ENCODE measurements around the gene CORT. TPM values are rescaled to one million over a fixed set of nuclear protein-coding genes. Genes with fewer than 3 reads are reported as not detected.

The CORT gene
- total and polyA plus RNA-seq, 10 of the 15 experiments (the other 5 are each of a cell fraction or from before 2014, with no cell fraction given) = 0.09 to 0.49 (median 0.23) TPM; not detected in 1

GRCh38 chr1:10484521-10484920, 34.7 kb downstream of the CORT start:
- ATAC-seq (no peak), FAIRE-seq (no peak), DNase-seq (ENCODE audit: low read depth, low spot score) (no peak)
- RAD21 ChIA-PET (ENCODE audit: unreplicated experiment) = interaction anchor here (0.7 kb wide), 1 partner anchor 15 kb away, joined by 4 read pairs; no protein-coding TSS in a partner anchor
- TF ChIP-seq MEF2A (IDR thresholded peaks at IDR 0.05; ENCODE audit: insufficient read depth, low read depth, low read length) (no peak), CREM (IDR thresholded peaks at IDR 0.05; ENCODE audit: low read depth) (no peak), FOXM1 (IDR thresholded peaks at IDR 0.05; ENCODE audit: low read depth, low read length) (no peak), SRF (IDR thresholded peaks at IDR 0.05; ENCODE audit: low read depth in 2 of 2, low read length in 2 of 2) (no peak)
- TF ChIP-seq, protein P1, sequence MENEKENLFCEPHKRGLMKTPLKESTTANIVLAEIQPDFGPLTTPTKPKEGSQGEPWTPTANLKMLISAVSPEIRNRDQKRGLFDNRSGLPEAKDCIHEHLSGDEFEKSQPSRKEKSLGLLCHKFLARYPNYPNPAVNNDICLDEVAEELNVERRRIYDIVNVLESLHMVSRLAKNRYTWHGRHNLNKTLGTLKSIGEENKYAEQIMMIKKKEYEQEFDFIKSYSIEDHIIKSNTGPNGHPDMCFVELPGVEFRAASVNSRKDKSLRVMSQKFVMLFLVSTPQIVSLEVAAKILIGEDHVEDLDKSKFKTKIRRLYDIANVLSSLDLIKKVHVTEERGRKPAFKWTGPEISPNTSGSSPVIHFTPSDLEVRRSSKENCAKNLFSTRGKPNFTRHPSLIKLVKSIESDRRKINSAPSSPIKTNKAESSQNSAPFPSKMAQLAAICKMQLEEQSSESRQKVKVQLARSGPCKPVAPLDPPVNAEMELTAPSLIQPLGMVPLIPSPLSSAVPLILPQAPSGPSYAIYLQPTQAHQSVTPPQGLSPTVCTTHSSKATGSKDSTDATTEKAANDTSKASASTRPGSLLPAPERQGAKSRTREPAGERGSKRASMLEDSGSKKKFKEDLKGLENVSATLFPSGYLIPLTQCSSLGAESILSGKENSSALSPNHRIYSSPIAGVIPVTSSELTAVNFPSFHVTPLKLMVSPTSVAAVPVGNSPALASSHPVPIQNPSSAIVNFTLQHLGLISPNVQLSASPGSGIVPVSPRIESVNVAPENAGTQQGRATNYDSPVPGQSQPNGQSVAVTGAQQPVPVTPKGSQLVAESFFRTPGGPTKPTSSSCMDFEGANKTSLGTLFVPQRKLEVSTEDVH (IDR thresholded peaks at IDR 0.05; ENCODE audit: low read depth, partially characterized antibody) = no peak
- SMC1A ChIA-PET (ENCODE audit: uncharacterized antibody, unreplicated experiment) = interaction anchor here (2.8 kb wide), 1 partner anchor 10 kb away, joined by 12 read pairs; no protein-coding TSS in a partner anchor
- POLR2A ChIA-PET = no interaction called here
- no TSS peak for BruUV-seq (replicated peaks)
- in situ Hi-C loops (cut with MboI) = no loop called here
- no peaks in the 10 kb centered on the region for H3K4me1 ChIP-seq (ENCODE audit: control insufficient read depth, insufficient read depth, low read length)
- no peak overlapping the region for H3K9ac ChIP-seq (ENCODE audit: control insufficient read depth, insufficient read depth, low read length)
- no peak overlapping the region for H3K4me2 ChIP-seq (ENCODE audit: control insufficient read depth, insufficient read depth)
- CTCF ChIA-PET = interaction anchor here (0.7 to 3.4 kb wide), 3 partner anchors 10 to 69 kb away, joined by 3 to 19 read pairs (median 5); no protein-coding TSS in a partner anchor
- no peak overlapping the region for H2AFZ ChIP-seq (ENCODE audit: control insufficient read depth, low read depth, low read length)
- no peaks in the 10 kb centered on the region for H3K27me3 ChIP-seq (replicated peaks in 1 of 2; ENCODE audit: control insufficient read depth in 2 of 2, insufficient read depth in 2 of 2, low read length in 1 of 2)
- H3K79me2 ChIP-seq (ENCODE audit: control insufficient read depth, insufficient read depth, low read length) = peaks cover 11% of the 10 kb centered on the region
- peaks cover 0 to 3% of the 10 kb centered on the region in 2 experiments; a peak in 1 of 4 replicates for H3K36me3 ChIP-seq (ENCODE audit: control insufficient read depth in 2 of 2, insufficient read depth in 2 of 2, low read length in 1 of 2)
- no peaks in the 10 kb centered on the region for H3K9me3 ChIP-seq (replicated peaks; ENCODE audit: control insufficient read depth, insufficient read depth, low read length)
- H4K20me1 ChIP-seq (ENCODE audit: control insufficient read depth, insufficient read depth) = no peaks in the 10 kb centered on the region
- WGBS (ENCODE audit: insufficient coverage, insufficient replicate concordance, low lambda C conversion rate, missing lambda C conversion rate) = 91% methylated on average over 6 of the region's 6 CpGs
- intact Hi-C loops (cut with micrococcal nuclease; ENCODE audit: unreplicated experiment) = no loop called here
- no peak overlapping the region for H3K27ac ChIP-seq (ENCODE audit: control insufficient read depth, insufficient read depth)
- H3K4me3 ChIP-seq = no peak overlapping the region
